Brain pericyte (primary cell): ENCODE data around the gene EML4.
"Not testable (repeated sequence)": the region's sequence is repeated elsewhere in the genome, so short reads cannot be mapped to it uniquely, and the experiment has no call there.

Experiments
- DNase-seq: peaks from one replicate; pipeline ENCODE4 v3.0.0-alpha.2; 2012; ENCODE audit warnings: low read depth, low spot score

The EML4 gene

DNA sequence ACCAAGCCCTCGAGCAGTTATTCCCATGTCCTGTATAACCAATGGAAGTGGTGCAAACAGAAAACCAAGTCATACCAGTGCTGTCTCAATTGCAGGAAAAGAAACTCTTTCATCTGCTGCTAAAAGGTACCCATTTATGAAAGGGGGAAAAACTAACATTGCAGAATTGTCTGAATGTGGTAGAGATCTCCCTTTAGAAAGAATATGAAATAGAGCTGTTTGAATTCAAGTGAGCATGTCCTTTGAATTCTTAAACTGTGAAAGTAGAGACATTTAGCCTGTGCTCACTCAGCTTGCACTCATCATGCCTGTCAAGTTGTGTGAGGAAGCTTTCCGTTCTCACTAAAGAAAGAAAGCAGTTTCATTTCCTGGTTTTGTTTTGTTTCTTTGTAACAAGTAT, 87.4 kb downstream of the EML4 start:
- DNase-seq, result no peak

GRCh38 chr2:42261518-42262195, 92.5 kb downstream of the EML4 start:
- DNase-seq, result no peak

- DNase-seq, result no peak
Observed at GRCh38 chr2:42266236-42266635, 97.1 kb downstream of the EML4 start.

- no peak for DNase-seq
Observed at GRCh38 chr2:42267530-42267929, 98.4 kb downstream of the EML4 start.

DNA sequence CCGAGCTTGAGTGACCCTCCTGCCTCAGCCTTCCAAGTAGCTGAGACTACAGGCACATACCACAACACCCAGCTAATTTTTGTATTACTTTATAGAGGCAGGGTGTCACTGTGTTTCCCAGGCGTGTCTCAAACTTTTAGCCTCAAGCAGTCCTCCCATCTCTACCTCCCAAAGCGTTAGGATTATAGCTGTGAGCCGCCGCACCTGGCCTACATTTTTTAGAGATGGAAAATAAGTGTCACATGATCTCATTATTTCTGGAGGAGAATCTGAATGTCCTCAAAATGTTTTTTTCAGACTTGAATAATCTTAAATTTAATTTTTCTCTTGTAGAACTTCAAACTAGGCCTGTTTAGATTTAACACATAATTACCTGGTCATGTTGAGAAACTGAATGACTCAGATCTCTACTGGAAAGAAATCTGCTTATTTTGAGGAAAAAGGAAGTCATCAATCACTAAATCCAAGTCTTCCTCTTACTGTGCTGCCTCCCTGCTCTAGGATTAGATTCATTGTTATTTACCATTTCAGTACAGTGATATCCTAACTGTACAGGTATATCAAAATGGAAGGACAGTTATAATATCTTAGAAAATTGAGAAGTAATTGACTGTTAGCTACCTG, 99.5 kb downstream of the EML4 start:
- DNase-seq, result no peak

- DNase-seq, result no peak
Observed at GRCh38 chr2:42270757-42271156, 101.6 kb downstream of the EML4 start.

- not testable (repeated sequence) for DNase-seq
Observed at GRCh38 chr2:42271246-42271645, 102.1 kb downstream of the EML4 start.

GRCh38 chr2:42274863-42275262, 105.7 kb downstream of the EML4 start:
- DNase-seq, result no peak

DNA sequence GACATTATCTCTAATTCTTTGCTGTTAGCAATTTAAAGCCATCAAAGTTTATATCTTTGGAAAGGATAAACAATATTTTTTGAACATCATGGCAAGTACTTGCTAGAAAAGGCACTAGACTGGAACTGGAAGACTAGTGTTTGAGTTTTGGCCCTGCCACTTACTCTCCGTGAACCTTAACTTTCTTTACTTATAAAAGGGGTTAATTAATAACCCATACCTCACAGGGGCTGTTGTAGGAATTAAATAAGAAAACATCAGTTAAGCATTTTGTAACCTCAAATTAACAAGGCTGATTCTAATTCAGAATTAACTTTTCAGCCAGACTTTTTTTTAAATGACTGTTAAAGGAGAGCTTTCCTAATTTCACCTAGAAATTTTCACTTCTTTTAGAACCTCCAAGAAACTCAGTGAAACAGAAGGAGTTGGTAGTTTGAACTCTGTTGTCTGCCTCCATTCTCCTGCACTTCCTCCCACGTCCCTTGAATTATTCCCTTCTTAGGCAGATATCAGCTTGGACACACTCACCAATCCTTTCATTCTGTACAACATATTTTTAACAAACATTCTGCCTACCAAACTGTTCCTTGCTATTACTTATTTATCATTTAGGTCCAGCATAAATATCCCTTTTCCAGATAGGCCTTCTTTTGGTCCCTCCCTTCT, 112.4 kb downstream of the EML4 start:
- no peak for DNase-seq

- DNase-seq, result no peak
Observed at GRCh38 chr2:42284019-42284418, 114.9 kb downstream of the EML4 start.

DNA sequence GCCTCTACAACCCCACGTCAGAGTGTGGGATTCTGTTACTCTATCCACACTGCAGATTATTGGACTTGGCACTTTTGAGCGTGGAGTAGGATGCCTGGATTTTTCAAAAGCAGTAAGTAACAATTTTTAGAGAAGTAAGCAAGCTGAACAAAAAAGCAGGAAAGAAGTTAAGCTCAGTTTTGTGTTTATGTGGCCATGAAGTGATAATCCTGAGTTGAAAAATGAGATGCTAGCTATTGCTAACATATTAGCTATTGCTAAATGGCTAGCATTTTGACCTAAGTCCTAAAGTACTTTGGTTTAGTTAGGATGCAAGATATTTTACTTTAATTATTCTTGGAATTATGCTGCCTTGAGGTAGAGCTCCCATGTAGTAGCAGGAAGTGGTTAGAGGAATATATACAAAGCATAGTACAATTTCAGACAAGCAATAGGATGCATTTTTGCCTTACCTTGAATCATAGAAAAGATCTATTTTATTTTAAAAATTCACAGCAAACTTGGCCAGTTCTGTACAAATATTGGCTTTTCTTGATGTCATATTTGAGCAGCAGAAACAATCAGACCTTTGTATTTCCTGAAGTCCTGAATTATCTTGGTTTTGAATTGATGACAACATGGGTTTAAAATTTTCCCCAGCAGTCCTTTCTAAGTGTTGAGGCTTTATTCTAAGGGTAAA, 117.3 kb downstream of the EML4 start:
- no peak for DNase-seq

DNA sequence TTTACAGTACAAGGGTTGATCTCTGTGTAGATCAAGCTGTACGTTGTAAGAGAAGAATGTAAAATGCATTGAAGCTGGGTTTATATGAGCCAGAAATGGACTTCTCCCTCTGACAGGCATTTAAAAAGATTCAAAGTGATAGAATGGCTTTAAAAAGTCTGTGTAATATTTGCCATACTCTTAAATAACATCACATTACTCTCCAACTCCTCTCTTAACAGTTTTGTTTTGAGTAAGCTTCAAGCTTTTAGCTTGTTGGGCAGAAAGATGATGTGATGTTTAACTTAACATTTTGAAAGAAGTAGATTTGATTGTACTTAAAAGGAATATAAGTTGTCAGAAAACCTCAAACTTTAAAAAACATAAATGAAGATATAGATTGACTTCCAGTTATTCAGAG, 119.7 kb downstream of the EML4 start:
- no peak for DNase-seq

GRCh38 chr2:42289222-42289621, 120.1 kb downstream of the EML4 start:
- no peak for DNase-seq

- DNase-seq, result no peak
Observed at GRCh38 chr2:42290005-42290404, 120.9 kb downstream of the EML4 start.

DNA sequence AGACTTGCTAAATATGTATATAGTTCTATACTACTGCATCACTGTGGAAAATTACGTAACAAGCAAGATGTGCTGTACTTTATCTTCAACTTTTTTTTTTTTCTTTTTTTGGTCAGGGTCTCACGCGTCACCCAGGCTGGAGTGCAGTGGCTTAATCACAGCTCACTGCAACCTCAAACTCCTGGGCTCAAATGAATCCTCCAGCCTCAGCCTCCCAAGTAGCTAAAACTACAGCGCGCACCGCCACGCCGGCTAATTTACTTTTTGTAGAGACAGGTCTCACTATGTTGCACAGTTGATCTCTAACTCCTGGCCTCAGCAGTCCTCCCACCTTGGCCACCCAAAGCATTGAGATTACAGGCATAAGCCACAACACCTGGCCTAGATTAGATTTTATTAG, 123.9 kb downstream of the EML4 start:
- DNase-seq, result no peak

GRCh38 chr2:42296226-42296625, 127.1 kb downstream of the EML4 start:
- no peak for DNase-seq

GRCh38 chr2:42297322-42297936, 128.3 kb downstream of the EML4 start:
- DNase-seq, result no peak

DNA sequence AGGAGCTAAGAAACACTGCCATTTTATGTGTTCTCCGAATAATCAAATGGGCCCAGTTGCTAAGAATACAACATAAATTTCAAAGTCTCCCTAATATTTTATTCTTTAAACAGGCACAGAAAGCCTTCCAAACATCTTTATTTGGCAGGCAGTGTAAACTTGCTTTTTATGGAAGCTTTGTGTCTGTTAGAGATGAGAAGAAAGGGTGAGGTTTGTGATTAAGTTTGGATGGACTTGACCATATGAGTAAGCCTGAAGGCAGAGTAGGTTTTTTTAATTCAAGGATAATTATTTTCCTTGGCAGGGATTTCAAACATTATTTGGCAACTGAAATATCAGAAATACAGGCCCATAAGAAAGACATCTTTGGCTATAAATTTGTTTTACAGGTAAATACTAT, 129.0 kb downstream of the EML4 start:
- DNase-seq, result no peak

- no peak for DNase-seq
Observed at GRCh38 chr2:42298996-42299754, 130.0 kb downstream of the EML4 start.

GRCh38 chr2:42300527-42300926, 131.4 kb downstream of the EML4 start:
- DNase-seq, result no peak

GRCh38 chr2:42303252-42303651, 134.1 kb downstream of the EML4 start:
- no peak for DNase-seq
